Measurements from ENCODE around the gene GARNL3. TPM values are rescaled to one million over a fixed set of nuclear protein-coding genes. Genes with fewer than 3 reads are reported as not detected.

Gene GARNL3
- total and polyA plus RNA-seq, 2 experiments from 2014 or later, result 8.7 to 21.9 TPM

DNA sequence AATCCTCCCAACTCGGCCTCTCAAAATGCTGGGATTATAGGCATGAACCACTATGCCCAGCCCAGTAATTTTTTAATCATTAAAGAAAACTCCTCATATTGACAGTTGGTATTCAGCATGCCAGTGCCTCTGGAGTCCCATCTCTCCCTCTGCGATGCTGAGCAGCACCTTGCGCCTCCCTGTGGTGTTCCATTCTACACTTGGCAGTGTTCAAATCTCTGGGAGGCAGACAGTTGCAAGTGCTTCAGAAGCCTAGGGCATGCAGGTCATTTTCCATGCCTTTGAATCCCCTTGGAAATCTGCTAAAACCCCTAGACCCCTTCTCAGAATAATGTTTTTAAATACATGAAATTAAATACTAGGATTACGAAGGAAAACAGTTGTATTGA lies 41.3 kb downstream of the GARNL3 start:
- no peaks in the 10 kb centered on the region for H3K27me3 Mint-ChIP-seq (ENCODE audit: insufficient read depth, low read depth, poor library complexity)
- TF ChIP-seq, protein P1, sequence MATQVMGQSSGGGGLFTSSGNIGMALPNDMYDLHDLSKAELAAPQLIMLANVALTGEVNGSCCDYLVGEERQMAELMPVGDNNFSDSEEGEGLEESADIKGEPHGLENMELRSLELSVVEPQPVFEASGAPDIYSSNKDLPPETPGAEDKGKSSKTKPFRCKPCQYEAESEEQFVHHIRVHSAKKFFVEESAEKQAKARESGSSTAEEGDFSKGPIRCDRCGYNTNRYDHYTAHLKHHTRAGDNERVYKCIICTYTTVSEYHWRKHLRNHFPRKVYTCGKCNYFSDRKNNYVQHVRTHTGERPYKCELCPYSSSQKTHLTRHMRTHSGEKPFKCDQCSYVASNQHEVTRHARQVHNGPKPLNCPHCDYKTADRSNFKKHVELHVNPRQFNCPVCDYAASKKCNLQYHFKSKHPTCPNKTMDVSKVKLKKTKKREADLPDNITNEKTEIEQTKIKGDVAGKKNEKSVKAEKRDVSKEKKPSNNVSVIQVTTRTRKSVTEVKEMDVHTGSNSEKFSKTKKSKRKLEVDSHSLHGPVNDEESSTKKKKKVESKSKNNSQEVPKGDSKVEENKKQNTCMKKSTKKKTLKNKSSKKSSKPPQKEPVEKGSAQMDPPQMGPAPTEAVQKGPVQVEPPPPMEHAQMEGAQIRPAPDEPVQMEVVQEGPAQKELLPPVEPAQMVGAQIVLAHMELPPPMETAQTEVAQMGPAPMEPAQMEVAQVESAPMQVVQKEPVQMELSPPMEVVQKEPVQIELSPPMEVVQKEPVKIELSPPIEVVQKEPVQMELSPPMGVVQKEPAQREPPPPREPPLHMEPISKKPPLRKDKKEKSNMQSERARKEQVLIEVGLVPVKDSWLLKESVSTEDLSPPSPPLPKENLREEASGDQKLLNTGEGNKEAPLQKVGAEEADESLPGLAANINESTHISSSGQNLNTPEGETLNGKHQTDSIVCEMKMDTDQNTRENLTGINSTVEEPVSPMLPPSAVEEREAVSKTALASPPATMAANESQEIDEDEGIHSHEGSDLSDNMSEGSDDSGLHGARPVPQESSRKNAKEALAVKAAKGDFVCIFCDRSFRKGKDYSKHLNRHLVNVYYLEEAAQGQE (IDR thresholded peaks at IDR 0.05; ENCODE audit: unreplicated experiment), result no peak
- TF ChIP-seq, protein P2, sequence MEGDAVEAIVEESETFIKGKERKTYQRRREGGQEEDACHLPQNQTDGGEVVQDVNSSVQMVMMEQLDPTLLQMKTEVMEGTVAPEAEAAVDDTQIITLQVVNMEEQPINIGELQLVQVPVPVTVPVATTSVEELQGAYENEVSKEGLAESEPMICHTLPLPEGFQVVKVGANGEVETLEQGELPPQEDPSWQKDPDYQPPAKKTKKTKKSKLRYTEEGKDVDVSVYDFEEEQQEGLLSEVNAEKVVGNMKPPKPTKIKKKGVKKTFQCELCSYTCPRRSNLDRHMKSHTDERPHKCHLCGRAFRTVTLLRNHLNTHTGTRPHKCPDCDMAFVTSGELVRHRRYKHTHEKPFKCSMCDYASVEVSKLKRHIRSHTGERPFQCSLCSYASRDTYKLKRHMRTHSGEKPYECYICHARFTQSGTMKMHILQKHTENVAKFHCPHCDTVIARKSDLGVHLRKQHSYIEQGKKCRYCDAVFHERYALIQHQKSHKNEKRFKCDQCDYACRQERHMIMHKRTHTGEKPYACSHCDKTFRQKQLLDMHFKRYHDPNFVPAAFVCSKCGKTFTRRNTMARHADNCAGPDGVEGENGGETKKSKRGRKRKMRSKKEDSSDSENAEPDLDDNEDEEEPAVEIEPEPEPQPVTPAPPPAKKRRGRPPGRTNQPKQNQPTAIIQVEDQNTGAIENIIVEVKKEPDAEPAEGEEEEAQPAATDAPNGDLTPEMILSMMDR (conservative IDR thresholded peaks at IDR 0.05; ENCODE audit: low read depth in 2 of 2), result peak; percentile 40 to 77
- peak; percentile 64 for DNase-seq (ENCODE audit: low spot score)

DNA sequence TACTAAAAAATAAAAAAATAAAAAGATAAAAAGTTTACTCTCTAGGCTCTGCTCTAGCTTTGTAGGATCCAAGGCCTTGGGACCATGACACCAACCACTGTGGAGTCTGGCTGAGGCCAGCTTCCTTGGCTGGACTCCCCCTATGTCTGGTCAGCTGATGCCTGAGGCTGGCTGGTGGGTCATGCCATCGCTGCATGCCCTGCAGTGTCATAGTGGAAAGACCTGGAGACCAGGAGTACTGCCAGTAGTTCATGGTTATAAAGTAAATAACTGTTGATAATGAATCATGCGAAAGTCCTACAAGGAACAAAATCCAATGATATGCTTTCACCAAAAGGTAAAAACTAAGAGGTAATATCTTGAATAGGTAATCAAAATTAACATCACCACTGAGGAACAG lies 43.2 kb downstream of the GARNL3 start:
- H3K79me2 ChIP-seq (replicated peaks; ENCODE audit: insufficient read depth), result no peaks in the 10 kb centered on the region
- TF ChIP-seq, protein P1 (IDR thresholded peaks at IDR 0.05; ENCODE audit: unreplicated experiment), result no peak
- TF ChIP-seq ZNF331 (CRISPR knock-in tag; IDR thresholded peaks at IDR 0.05; ENCODE audit: low read depth), result no peak
- H3K4me2 ChIP-seq, result no peak overlapping the region
- peak overlapping the region; percentile 78; the same call in 1 of the 2 replicates for H3K27ac ChIP-seq (ENCODE audit: low read depth)
- H3K4me1 ChIP-seq (ENCODE audit: insufficient read depth), result no peaks in the 10 kb centered on the region
- H3K4me3 ChIP-seq, result no peak overlapping the region
- no peaks in the 10 kb centered on the region for H3K9me2 ChIP-seq (ENCODE audit: insufficient read depth)
- Mint-ChIP-seq H3K9me3 (no peaks in the 10 kb centered on the region), H3K4me1 (peaks cover 7% of the 10 kb centered on the region; the same call in 2 of the 3 replicates), H3K27me3 (ENCODE audit: insufficient read depth, low read depth, poor library complexity) (no peaks in the 10 kb centered on the region), H3K4me3 (no peak overlapping the region), H3K27ac (no peak overlapping the region), H3K36me3 (ENCODE audit: low read depth) (no peaks in the 10 kb centered on the region)
- H2AFZ ChIP-seq, result no peak overlapping the region
- H3F3A ChIP-seq (replicated peaks; ENCODE audit: low read depth), result no peaks in the 10 kb centered on the region
- H4K20me1 ChIP-seq (replicated peaks; ENCODE audit: insufficient read depth), result no peaks in the 10 kb centered on the region
- ATAC-seq (no peak), DNase-seq (ENCODE audit: low spot score) (no peak)
- no peaks in the 10 kb centered on the region for H3K36me3 ChIP-seq (ENCODE audit: insufficient read depth)
- H3K27me3 ChIP-seq (ENCODE audit: insufficient read depth), result no peaks in the 10 kb centered on the region

More for the DNA sequence above, 41.3 kb downstream of the GARNL3 start:
- Mint-ChIP-seq H3K36me3 (ENCODE audit: low read depth) (no peaks in the 10 kb centered on the region), H3K4me3 (no peak overlapping the region), H3K4me1 (peaks cover 7% of the 10 kb centered on the region; the same call in 2 of the 3 replicates), H3K27ac (no peak overlapping the region), H3K9me3 (no peaks in the 10 kb centered on the region)
- peak; percentile 89 for ATAC-seq
- Histone ChIP-seq H3K36me3 (ENCODE audit: insufficient read depth) (no peaks in the 10 kb centered on the region), H3K79me2 (replicated peaks; ENCODE audit: insufficient read depth) (no peaks in the 10 kb centered on the region), H3K9me2 (ENCODE audit: insufficient read depth) (no peaks in the 10 kb centered on the region), H4K20me1 (replicated peaks; ENCODE audit: insufficient read depth) (no peaks in the 10 kb centered on the region), H3K27ac (ENCODE audit: low read depth) (no peak overlapping the region), H2AFZ (no peak overlapping the region), H3K27me3 (ENCODE audit: insufficient read depth) (no peaks in the 10 kb centered on the region), H3K4me3 (no peak overlapping the region), H3K4me1 (ENCODE audit: insufficient read depth) (no peaks in the 10 kb centered on the region), H3F3A (replicated peaks; ENCODE audit: low read depth) (no peaks in the 10 kb centered on the region), H3K4me2 (no peak overlapping the region)
